GM23338 (cell line): ENCODE results near the gene CYP4Z1. TPM values are rescaled to one million over a fixed set of nuclear protein-coding genes. Genes with fewer than 3 reads are reported as not detected.

ENCODE experiments used
- ATAC-seq: fragments of 200-7000 bp; cut with Tn5 transposase; 3 replicates; pipeline ENCODE4 v1.9.1; 2020
- DNase-seq: peaks from one replicate; pipeline ENCODE4 v3.0.0-alpha.2; 2015; ENCODE audit warnings: low spot score
- H2AFZ ChIP-seq: fragments of 200-600 bp; sonication (generic); 2 replicates; pipeline ENCODE4 v1.8.0; 2016; ENCODE audit warnings: antibody characterized with exemption, mild to moderate bottlenecking, moderate library complexity
- H3F3A ChIP-seq: fragments of 200-600 bp; sonication (generic); replicated peaks from 2 replicates; pipeline ENCODE4 v1.8.0; 2017; ENCODE audit warnings: antibody characterized with exemption, mixed run types, low read depth
- H3K27ac ChIP-seq: fragments of 200-600 bp; sonication (generic); 2 replicates; pipeline ENCODE4 v1.6.1; 2016; ENCODE audit warnings: low read depth
- H3K27me3 ChIP-seq: fragments of 200-600 bp; sonication (generic); 2 replicates; pipeline ENCODE4 v1.8.0; 2016; ENCODE audit warnings: mild to moderate bottlenecking, mixed run types, moderate library complexity; ENCODE audit not compliant: insufficient read depth
- H3K36me3 ChIP-seq: fragments of 200-600 bp; sonication (generic); 2 replicates; pipeline ENCODE4 v1.8.0; 2016; ENCODE audit warnings: mild to moderate bottlenecking; ENCODE audit not compliant: insufficient read depth
- H3K4me1 ChIP-seq: fragments of 200-600 bp; sonication (generic); 2 replicates; pipeline ENCODE4 v1.8.0; 2016; ENCODE audit warnings: mild to moderate bottlenecking, moderate library complexity; ENCODE audit not compliant: insufficient read depth
- H3K4me2 ChIP-seq: fragments of 200-600 bp; sonication (generic); 2 replicates; pipeline ENCODE4 v1.7.1; 2017; ENCODE audit warnings: mixed run types
- H3K4me3 ChIP-seq: fragments of 200-600 bp; sonication (generic); 2 replicates; pipeline ENCODE4 v1.6.1; 2016; ENCODE audit warnings: mixed run types
- H3K79me2 ChIP-seq: fragments of 200-600 bp; sonication (generic); replicated peaks from 2 replicates; pipeline ENCODE4 v1.8.0; 2017; ENCODE audit warnings: mild to moderate bottlenecking; ENCODE audit not compliant: insufficient read depth
- H3K9me2 ChIP-seq: fragments of 200-600 bp; sonication (generic); 2 replicates; pipeline ENCODE4 v1.8.0; 2017; ENCODE audit not compliant: insufficient read depth
- H4K20me1 ChIP-seq: fragments of 200-600 bp; sonication (generic); replicated peaks from 2 replicates; pipeline ENCODE4 v1.8.0; 2017; ENCODE audit warnings: mild to moderate bottlenecking; ENCODE audit not compliant: insufficient read depth
- H3K27ac Mint-ChIP-seq: 2 replicates; pipeline ENCODE4 v1.8.0; 2020; ENCODE audit warnings: inconsistent platforms, mild to moderate bottlenecking, moderate library complexity, mixed read lengths
- H3K27me3 Mint-ChIP-seq: 3 replicates; pipeline ENCODE4 v1.8.0; 2022; ENCODE audit warnings: low read depth, mild to moderate bottlenecking, moderate library complexity, mixed read lengths, inconsistent platforms; ENCODE audit not compliant: insufficient read depth, poor library complexity
- H3K36me3 Mint-ChIP-seq: 3 replicates; pipeline ENCODE4 v1.8.0; 2021; ENCODE audit warnings: low read depth, mild to moderate bottlenecking, inconsistent platforms, moderate library complexity, mixed read lengths
- H3K4me1 Mint-ChIP-seq: 3 replicates; pipeline ENCODE4 v1.8.0; 2020; ENCODE audit warnings: mild to moderate bottlenecking, inconsistent platforms, mixed read lengths
- H3K4me3 Mint-ChIP-seq: 3 replicates; pipeline ENCODE4 v1.8.0; 2021; ENCODE audit warnings: moderate library complexity, mild to moderate bottlenecking, inconsistent platforms, mixed read lengths
- H3K9me3 Mint-ChIP-seq: 3 replicates; pipeline ENCODE4 v1.8.0; 2020; ENCODE audit warnings: moderate library complexity, mild to moderate bottlenecking, inconsistent platforms, mixed read lengths
- CREB1 ChIP-seq: fragments of 250-450 bp; sonication (Bioruptor Pico); IDR thresholded peaks from 2 replicates; pipeline ENCODE4 v1.5.0; 2020; ENCODE audit warnings: low read depth, mild to moderate bottlenecking, moderate library complexity
- CTCF ChIP-seq, 2 experiments: fragments of 200-600 bp in 1 of 2; sonication (generic) in 1 of 2; conservative IDR thresholded peaks; 2 replicates each; pipeline versions ENCODE4 v1.5.1 to v1.6.1; 2016 to 2017; ENCODE audit warnings: antibody characterized with exemption in 2 of 2, low read depth in 2 of 2, mild to moderate bottlenecking in 2 of 2, moderate library complexity in 1 of 2
- ETS1 ChIP-seq: IDR thresholded peaks from 2 replicates; pipeline ENCODE4 v1.6.1; 2016; ENCODE audit warnings: antibody characterized with exemption
- EZH2 ChIP-seq: fragments of 200-600 bp; sonication (generic); IDR thresholded peaks from one replicate; pipeline ENCODE4 v1.8.0; 2017; ENCODE audit warnings: antibody characterized with exemption, mild to moderate bottlenecking, low read depth; ENCODE audit not compliant: unreplicated experiment
- NANOG ChIP-seq: IDR thresholded peaks from 2 replicates; pipeline ENCODE4 v1.6.1; 2016; ENCODE audit warnings: antibody characterized with exemption, borderline replicate concordance
- POLR2AphosphoS5 ChIP-seq: IDR thresholded peaks from 2 replicates; pipeline ENCODE4 v1.6.1; 2016; ENCODE audit warnings: antibody characterized with exemption, low read depth
- REST ChIP-seq: IDR thresholded peaks from one replicate; pipeline ENCODE4 v1.6.1; 2018; ENCODE audit warnings: antibody characterized with exemption; ENCODE audit not compliant: unreplicated experiment
- ZNF114 ChIP-seq: fragments of 250-450 bp; sonication (Bioruptor Pico); IDR thresholded peaks from 2 replicates; pipeline ENCODE4 v1.5.0; 2020; ENCODE audit warnings: mild to moderate bottlenecking, moderate library complexity
- ZNF331 ChIP-seq: fragments of 250-450 bp; sonication (Bioruptor Pico); IDR thresholded peaks from 2 replicates; pipeline ENCODE4 v1.5.0; 2020; ENCODE audit warnings: low read depth, mild to moderate bottlenecking, moderate library complexity
- ZNF462 ChIP-seq: fragments of 250-450 bp; sonication (Bioruptor Pico); IDR thresholded peaks from 2 replicates; pipeline ENCODE4 v1.5.0; 2020; ENCODE audit warnings: mild to moderate bottlenecking, moderate library complexity
- polyA plus RNA-seq: library from polyadenylated mRNA; unstranded; fragments of >200 nt; fragmentation: Nextera tagmentation; extraction: Ambion mirVana; gene quantifications from 2 replicates; pipeline ENCODE4 v1.2.1, GENCODE V29; 2016
- total RNA-seq: library from RNA; depleted of rRNA; stranded (reverse); fragments of >200 nt; shearing (Covaris generic); gene quantifications from 2 replicates; pipeline ENCODE4 v1.2.3, GENCODE V29; 2014

CYP4Z1 gene
- total and polyA plus RNA-seq, 2 experiments from 2014 or later, result not detected

- TF ChIP-seq ZNF462 (CRISPR knock-in tag) (no peak), CREB1 (no peak), ZNF114 (CRISPR knock-in tag) (no peak), CTCF (conservative IDR thresholded peaks at IDR 0.05; ENCODE audit: low read depth in 2 of 2) (no peak), EZH2 (no peak)
Measured at GRCh38 chr1:47031059-47031458, 36.0 kb upstream of the CYP4Z1 start (continued).

- H3K4me3 Mint-ChIP-seq, result no peak overlapping the region
- Histone ChIP-seq H3K4me1 (no peaks in the 10 kb centered on the region), H3K4me2 (no peak overlapping the region)
- no peak for TF ChIP-seq CTCF (conservative IDR thresholded peaks at IDR 0.05; ENCODE audit: low read depth in 2 of 2)
- TF ChIP-seq ETS1, result no peak
- no peak for TF ChIP-seq ZNF331 (CRISPR knock-in tag)
- TF ChIP-seq REST, result no peak
- TF ChIP-seq ZNF114 (CRISPR knock-in tag), result no peak
- no peak for TF ChIP-seq NANOG
- no peak for TF ChIP-seq EZH2
- TF ChIP-seq POLR2AphosphoS5, result no peak
Measured at GRCh38 chr1:47031585-47031984, 35.4 kb upstream of the CYP4Z1 start.

More at GRCh38 chr1:47031585-47031984, 35.4 kb upstream of the CYP4Z1 start:
- no peak overlapping the region for H3K27ac Mint-ChIP-seq
- Histone ChIP-seq H3K27me3 (no peaks in the 10 kb centered on the region), H3K9me2 (no peaks in the 10 kb centered on the region), H2AFZ (no peak overlapping the region), H4K20me1 (no peaks in the 10 kb centered on the region; the same call in 1 of the 2 replicates), H3K79me2 (no peaks in the 10 kb centered on the region), H3K27ac (no peak overlapping the region), H3K4me3 (no peak overlapping the region), H3K36me3 (no peaks in the 10 kb centered on the region), H3F3A (no peaks in the 10 kb centered on the region)
- DNase-seq (no peak), ATAC-seq (no peak)
- H3K4me1 Mint-ChIP-seq, result peaks cover 4% of the 10 kb centered on the region; the same call in 1 of the 3 replicates
- H3K27me3 Mint-ChIP-seq, result no peaks in the 10 kb centered on the region
- no peaks in the 10 kb centered on the region for H3K36me3 Mint-ChIP-seq
- H3K9me3 Mint-ChIP-seq, result no peaks in the 10 kb centered on the region
